ENCODE measurements around the gene KCNMA1.
"Not testable (repeated sequence)": the region's sequence is repeated elsewhere in the genome, so short reads cannot be mapped to it uniquely, and the experiment has no call there.

The KCNMA1 gene

GRCh38 chr10:77664008-77664407 lies 26.4 kb upstream of the KCNMA1 start:
- no peak for DNase-seq (ENCODE audit: low read depth in 2 of 2)

- no peak for DNase-seq (ENCODE audit: low read depth in 2 of 2)
Measured at GRCh38 chr10:77661674-77662073, 24.1 kb upstream of the KCNMA1 start.

- DNase-seq (ENCODE audit: low read depth in 2 of 2), result no peak
Measured at GRCh38 chr10:77661100-77661499, 23.5 kb upstream of the KCNMA1 start.

- not testable (repeated sequence) for DNase-seq (ENCODE audit: low read depth in 2 of 2)
Measured at GRCh38 chr10:77659046-77659670, 21.6 kb upstream of the KCNMA1 start.

GRCh38 chr10:77653210-77653609 lies 15.6 kb upstream of the KCNMA1 start:
- DNase-seq (ENCODE audit: low read depth in 2 of 2), result no peak

- no peak for DNase-seq (ENCODE audit: low read depth in 2 of 2)
Measured at GRCh38 chr10:77649333-77650331, 12.0 kb upstream of the KCNMA1 start.

GRCh38 chr10:77648472-77648871 lies 10.9 kb upstream of the KCNMA1 start:
- no peak for DNase-seq (ENCODE audit: low read depth in 2 of 2)

- no peak for DNase-seq (ENCODE audit: low read depth in 2 of 2)
Measured at GRCh38 chr10:77647543-77648293, 10.1 kb upstream of the KCNMA1 start.

GRCh38 chr10:77644557-77645243 lies 7.1 kb upstream of the KCNMA1 start:
- no peak for DNase-seq (ENCODE audit: low read depth in 2 of 2)

- no peak for DNase-seq (ENCODE audit: low read depth in 2 of 2)
Measured at GRCh38 chr10:77643795-77644468, 6.3 kb upstream of the KCNMA1 start.

GRCh38 chr10:77641788-77642397 lies 4.3 kb upstream of the KCNMA1 start:
- DNase-seq (ENCODE audit: low read depth in 2 of 2), result peak; percentile 10 to 11

GRCh38 chr10:77641344-77641743 lies 3.7 kb upstream of the KCNMA1 start:
- no peak for DNase-seq (ENCODE audit: low read depth in 2 of 2)

GRCh38 chr10:77640167-77640566 lies 2.6 kb upstream of the KCNMA1 start:
- DNase-seq (ENCODE audit: low read depth in 2 of 2), result no peak

GRCh38 chr10:77639756-77640155 lies 2.1 kb upstream of the KCNMA1 start:
- no peak for DNase-seq (ENCODE audit: low read depth in 2 of 2)

GRCh38 chr10:77638321-77639101 lies 903 bp upstream of the KCNMA1 start:
- DNase-seq (ENCODE audit: low read depth in 2 of 2), result no peak

GRCh38 chr10:77636967-77637531 lies 559 bp downstream of the KCNMA1 start:
- DNase-seq (ENCODE audit: low read depth in 2 of 2), result no peak

GRCh38 chr10:77636282-77636966 lies 1.2 kb downstream of the KCNMA1 start:
- no peak for DNase-seq (ENCODE audit: low read depth in 2 of 2)

GRCh38 chr10:77635402-77636227 lies 2.0 kb downstream of the KCNMA1 start:
- no peak for DNase-seq (ENCODE audit: low read depth in 2 of 2)

Data from stimulated activated CD4-positive, alpha-beta T cell treated with anti-CD3 and anti-CD28 coated beads, Interleukin-1b, Interleukin-23, amount 100 ng/mL, for 1 hour (primary cell).